HG02678 (cell line): ENCODE results near the gene SLC12A7.
"Not testable (repeated sequence)": the region's sequence is repeated elsewhere in the genome, so short reads cannot be mapped to it uniquely, and the experiment has no call there.

ENCODE experiments used
- ATAC-seq: cut with Tn5 transposase; IDR thresholded peaks from one replicate; pipeline ENCODE4 v1.9.1; 2021; ENCODE audit warnings: mild to moderate bottlenecking, moderate library complexity; ENCODE audit not compliant: unreplicated experiment

Gene SLC12A7

DNA sequence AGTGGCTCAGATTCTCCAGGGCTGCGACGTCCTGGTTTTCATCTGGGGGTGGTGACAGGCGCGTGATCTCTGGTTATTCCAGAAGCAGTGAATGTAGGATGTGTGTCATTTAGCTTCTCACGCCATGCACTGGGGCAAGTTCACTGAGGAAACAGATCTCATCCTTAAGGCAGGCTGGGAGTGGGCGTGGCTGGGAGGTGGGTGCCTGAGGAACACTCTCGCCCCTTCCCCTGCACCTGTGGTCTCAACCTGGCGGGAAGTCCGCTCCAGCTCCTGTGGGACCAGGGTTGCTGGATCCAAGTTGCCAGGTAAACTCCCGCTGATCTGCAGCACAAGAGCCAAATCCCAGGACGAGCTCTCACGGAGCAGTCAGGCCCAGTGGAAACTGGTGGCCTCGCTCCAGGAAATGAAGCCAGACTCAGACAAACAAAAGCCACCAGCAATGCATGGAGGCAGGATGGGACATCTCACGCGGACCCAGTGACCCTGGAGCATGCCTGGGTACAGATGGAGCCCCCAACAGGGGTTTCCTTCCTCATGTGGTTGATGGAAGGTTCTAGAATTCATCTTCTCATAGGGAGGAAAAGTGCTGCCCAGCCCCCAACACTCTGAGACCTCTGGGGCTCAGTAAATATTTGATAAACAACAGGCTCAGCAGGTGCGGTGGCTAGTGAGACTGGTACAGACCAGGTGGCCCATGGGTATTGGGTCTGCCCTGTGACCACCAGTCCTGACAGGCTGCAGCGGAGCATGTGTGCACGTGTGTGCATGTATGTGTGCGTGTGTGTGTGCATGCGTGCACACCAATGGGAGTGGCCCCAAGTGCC is 16.3 kb upstream of the SLC12A7 start:
- no peak for ATAC-seq

GRCh38 chr5:1125695-1126094 is 13.8 kb upstream of the SLC12A7 start:
- not testable (repeated sequence) for ATAC-seq

- no peak for ATAC-seq
These were observed 13.1 kb upstream of the SLC12A7 start for GRCh38 chr5:1125030-1125357.

DNA sequence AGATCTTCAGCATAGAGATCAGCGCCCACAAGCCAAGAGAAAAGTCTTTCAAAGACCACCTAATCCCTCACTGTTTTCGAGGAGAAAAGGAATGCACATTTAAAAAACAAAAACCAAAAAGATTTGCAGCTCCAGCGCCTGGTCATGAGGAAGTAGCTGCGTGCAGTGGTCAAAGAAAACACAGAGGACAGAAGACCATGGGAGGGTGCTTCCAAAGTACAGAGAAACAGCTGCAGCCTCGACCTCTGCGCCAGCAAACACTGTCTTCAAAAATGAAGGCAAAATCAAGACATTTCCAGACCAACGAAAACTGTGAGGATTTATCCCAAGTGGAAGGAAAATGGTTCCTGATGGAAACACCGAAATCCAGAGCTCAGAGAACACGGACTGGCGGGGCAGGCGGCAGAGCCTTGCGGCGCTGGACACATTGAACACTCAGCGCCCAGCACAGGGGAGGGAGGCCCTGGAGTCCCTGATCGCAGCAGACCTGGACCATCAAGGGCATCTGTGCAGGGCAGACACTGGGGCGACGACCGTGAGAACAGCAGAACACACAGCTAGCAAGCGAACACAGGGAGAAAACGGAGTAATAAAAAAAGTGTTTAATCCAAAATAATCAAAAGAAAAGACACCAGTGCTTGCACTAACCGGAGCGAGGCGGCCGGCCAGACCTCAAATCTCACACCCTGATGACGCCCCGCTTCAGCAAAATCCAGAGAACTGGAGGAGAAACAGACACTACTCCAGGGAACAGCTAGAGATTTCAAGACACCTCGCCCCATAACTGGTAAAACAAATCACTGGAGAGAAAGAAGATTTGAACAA is 12.6 kb upstream of the SLC12A7 start:
- no peak for ATAC-seq

DNA sequence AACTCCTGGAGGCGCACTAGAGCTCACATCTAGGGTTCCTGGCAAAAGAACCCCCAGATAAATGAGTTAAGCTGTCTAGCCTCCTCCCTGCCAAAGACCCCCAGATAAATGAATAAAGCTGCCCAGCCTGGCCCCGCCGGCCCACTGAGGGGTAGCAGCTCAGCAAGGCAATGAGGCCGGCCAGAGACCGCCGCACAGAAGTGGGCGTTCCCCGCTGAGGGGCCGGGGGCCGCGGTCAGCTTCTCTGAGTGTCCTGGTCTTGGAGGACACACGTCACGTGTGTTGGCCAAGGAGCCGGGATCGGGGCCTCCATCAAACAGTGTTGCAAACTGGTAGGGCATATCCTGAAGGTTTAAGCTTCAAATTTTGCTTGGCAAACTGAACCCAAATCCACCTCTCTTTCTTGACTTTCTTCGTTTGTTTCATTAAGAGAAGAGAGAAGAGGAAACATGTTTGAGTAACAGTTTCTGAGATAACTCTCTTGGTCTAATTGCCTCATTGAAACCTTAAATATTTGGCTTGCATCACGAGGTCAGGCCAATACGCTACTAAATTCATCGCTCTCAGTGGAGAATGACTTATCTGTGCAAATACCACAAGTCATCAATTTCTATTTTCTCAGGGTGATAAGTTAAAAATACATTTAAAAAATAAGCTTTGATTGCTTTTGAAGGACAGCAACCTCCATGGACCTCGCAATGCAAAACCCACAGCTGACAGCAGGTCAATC is 11.7 kb upstream of the SLC12A7 start:
- ATAC-seq = no peak

DNA sequence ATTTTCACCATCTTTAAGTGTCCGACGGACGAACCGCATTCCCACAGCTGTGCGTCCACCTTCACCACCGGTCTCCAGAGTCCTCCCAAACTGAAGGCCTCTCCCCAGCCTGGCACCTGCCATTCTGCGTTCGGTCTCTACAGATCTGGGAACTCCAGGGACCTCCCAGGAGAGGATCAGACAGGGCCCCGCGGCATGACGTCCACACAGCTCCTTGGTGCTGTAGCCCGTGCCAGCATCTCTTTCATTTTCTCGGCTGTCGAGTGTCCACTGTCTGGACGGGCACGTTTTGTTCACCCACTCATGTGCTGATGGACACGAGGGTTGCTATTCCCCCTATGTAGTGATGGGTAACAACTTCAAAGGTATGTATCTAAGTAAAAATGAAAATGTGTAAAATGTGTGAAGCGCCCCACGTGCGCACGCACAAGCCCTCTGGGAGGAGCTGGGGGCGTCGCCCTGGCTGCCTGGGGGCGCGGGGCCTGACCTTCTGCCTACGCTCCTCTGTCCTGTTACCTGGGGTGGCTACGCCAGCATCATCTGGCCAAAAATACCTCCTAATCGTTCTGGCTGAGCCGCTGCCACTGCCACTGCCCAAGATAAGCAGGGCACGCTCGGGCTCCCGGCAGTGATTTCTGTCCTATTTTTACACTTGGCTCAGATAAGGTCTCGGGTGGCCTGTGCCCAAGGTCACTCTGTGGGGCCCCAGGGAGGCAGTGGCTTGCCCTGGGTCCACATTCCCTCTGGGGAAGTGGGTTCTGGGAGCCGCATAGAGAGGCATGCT is 10.8 kb upstream of the SLC12A7 start:
- ATAC-seq = no peak

GRCh38 chr5:1121891-1122290 is 10.0 kb upstream of the SLC12A7 start:
- no peak for ATAC-seq

DNA sequence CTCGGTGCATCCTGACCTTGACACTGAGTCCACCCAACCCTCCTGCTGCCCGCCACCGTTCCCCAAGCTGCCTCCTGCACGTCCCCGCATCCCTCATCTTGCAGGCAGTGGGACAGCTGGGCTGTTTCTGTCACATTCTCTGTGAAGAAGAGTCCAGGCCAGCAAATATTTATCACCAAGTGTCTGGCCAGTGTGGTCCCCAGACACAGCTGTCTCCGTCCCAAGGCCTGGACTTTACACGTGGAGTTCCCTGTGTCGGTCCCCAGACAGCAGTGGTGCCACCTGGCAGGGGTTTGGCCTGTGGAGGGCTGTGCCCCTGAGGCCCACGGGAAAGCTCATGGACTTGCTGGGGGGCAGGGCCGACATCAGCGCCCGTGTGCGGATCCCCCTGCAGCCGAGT is 9.2 kb upstream of the SLC12A7 start:
- ATAC-seq = no peak

DNA sequence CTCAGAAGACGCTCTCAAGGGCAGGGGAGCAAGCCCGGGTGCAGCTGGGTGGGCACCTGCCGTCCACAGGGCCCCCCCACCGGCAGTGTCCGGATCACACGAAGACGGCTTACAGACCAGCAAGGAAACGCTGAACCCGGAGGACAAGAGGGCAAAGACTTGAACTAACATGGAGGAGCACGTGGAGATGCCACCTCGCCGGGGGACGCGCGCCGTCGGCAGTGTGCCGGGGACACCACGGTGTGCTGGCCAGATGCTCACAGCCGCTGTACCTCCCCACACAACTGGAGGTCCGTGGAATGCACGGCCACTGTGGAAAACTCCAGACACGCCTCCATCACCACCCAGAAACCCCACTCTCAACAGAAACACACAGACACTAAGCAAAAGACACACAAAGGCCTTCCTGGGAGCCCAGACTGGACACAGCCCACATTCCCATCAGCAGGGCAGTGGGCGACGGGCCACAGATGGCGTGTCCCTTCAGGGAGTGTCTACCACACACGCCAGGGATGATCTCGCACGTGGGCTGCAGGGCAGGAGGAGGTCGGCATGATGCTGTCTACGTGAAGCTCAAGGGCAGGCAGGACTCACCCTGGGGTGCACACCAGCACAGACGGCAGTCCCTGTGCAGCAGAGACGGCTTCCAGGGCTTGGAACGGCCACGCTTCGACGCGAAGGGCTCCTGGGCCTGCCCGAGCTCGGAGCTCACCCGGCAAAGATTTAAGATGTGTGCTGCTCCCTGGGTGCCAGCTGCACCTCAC is 8.6 kb upstream of the SLC12A7 start:
- no peak for ATAC-seq

- no peak for ATAC-seq
These were observed 7.5 kb upstream of the SLC12A7 start for GRCh38 chr5:1119312-1119831.

DNA sequence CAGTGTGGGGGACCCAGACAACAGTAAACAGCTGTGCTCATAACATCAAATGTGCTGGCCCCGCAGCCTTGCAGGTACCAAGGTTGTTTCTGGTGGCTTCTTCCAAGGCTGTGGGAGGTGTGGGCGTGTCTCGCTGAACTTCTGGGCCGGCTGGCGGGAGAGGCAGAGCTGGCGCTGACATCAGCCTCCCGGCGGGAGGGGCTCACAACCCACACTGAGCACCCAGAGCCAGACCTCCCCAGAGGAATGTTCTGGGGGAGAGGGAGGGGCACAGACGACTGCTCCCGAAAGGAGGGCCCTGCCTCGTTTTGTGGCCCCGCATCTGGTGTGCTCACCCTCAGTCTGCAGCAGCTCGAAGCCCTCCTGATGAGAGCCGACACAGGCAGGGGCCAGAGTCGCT is 6.9 kb upstream of the SLC12A7 start:
- ATAC-seq = no peak

GRCh38 chr5:1118231-1118698 is 6.4 kb upstream of the SLC12A7 start:
- ATAC-seq = no peak

GRCh38 chr5:1116977-1117376 is 5.1 kb upstream of the SLC12A7 start:
- ATAC-seq = no peak

GRCh38 chr5:1116109-1116740 is 4.4 kb upstream of the SLC12A7 start:
- ATAC-seq = no peak

- ATAC-seq = no peak
These were observed 3.4 kb upstream of the SLC12A7 start for GRCh38 chr5:1115123-1115815.

DNA sequence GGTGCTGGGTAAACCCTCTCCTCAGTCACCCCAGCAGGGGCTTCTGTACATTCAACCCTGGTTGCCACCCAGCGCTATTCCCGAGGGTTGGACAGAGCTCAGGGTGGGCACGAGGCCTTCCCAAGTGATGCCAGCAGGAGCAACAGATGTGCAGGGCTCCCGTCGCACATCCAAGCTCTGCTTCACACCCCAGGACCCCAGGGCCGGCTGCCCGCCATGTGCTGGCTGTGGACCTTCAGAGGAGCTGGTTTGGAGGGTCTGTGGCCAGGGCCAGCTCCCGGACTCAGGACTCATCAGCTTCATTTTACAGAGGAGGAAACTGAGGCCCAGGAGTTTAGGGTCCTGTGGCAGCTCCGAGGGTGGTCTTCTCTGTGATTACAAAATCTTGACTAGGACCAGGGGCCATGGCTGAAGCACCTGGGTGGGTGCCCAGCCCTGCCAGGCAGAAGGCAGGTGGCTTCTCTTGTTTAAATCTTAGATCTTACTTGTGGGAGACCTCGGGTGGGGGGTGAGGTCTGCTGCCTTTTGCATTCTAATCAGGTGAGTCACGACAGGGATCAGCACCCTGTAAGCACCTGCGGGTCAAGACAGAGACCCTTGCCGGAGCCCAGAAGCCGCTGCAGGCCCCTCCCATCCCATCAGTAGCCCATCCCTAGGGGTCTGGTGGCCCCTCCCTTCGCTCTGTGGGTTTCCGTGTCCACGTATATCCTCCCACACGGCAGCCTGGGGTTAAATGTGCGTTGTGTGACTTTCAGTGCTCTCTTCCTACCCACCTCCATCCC is 2.1 kb upstream of the SLC12A7 start:
- ATAC-seq = no peak

DNA sequence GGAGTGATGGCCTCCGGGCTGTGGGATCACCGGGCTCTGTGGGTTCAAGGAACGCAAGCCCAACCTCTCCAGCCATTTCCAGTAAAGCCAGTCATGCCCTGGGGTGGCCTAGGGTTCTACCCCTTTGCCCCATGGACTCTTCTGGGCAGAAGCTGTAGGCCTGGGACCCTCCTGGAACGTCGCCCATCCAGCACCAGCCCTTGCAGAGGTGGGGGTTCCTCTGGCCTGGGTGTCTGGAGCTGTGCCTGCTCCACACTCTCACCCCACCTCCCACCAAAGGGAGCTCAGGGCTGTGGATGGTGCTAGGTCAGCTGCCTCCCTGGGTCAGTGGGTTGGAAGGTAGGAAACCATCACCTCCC is 1.4 kb upstream of the SLC12A7 start:
- ATAC-seq = no peak
